GM12878 (cell line): ENCODE measurements around the gene PLEKHH1. TPM values are rescaled to one million over a fixed set of nuclear protein-coding genes. Genes with fewer than 3 reads are reported as not detected.

ENCODE experiments used
- ATAC-seq: fragments of 200-7000 bp; cut with Tn5 transposase; 3 replicates; pipeline ENCODE4 v1.9.1; 2020; ENCODE audit warnings: mild to moderate bottlenecking, moderate library complexity
- BruUV-seq: library from RNA; stranded (reverse); fragments of 400-500 nt; replicated peaks from 2 replicates; lab custom pipeline; 2021; lab: Mats Ljungman, UMichigan
- CTCF ChIA-PET: fragments of 300-600 bp; sonication (Branson Sonifier 250); formaldehyde crosslinking; extraction: SDS; loops from one replicate; lab custom pipeline; 2021; ENCODE audit warnings: inconsistent platforms; lab: Yijun Ruan, JAX
- POLR2A ChIA-PET: fragments of 350-600 bp; formaldehyde crosslinking; extraction: SDS; loops from one replicate; lab custom pipeline; 2021; ENCODE audit warnings: inconsistent platforms; lab: Charles Lee
- RAD21 ChIA-PET: fragments of 300-600 bp; sonication (Branson Sonifier 250); formaldehyde crosslinking; loops from one replicate; lab custom pipeline; 2023; ENCODE audit warnings: antibody characterized with exemption; ENCODE audit not compliant: unreplicated experiment; lab: Charles Lee
- SMC1A ChIA-PET: fragments of 300-600 bp; sonication (Branson Sonifier 250); formaldehyde crosslinking; loops from one replicate; lab custom pipeline; 2023; ENCODE audit not compliant: unreplicated experiment, uncharacterized antibody; lab: Charles Lee
- DNase-seq: peaks from one replicate; pipeline ENCODE4 v3.0.0-alpha.2; 2011; ENCODE audit warnings: low read depth, low spot score
- FAIRE-seq: peaks from 3 replicates; lab custom pipeline; 2011; peaks lifted over from hg19 to GRCh38; lab: Jason Lieb, UNC
- H2AFZ ChIP-seq: 2 replicates; pipeline ENCODE4 v1.6.0; 2011; ENCODE audit warnings: low read depth, low read length, control low read depth; ENCODE audit not compliant: control insufficient read depth
- H3K27ac ChIP-seq: 2 replicates; pipeline ENCODE4 v1.5.1; 2011; ENCODE audit warnings: control low read depth; ENCODE audit not compliant: control insufficient read depth, insufficient read depth
- H3K27me3 ChIP-seq, 2 experiments: replicated peaks in 1 of 2; 2 replicates each; pipeline versions ENCODE4 v1.6.0 to v1.6.1; 2011; ENCODE audit warnings: low read length in 1 of 2; ENCODE audit not compliant: control insufficient read depth in 2 of 2, insufficient read depth in 2 of 2
- H3K36me3 ChIP-seq, 2 experiments: 2 replicates each; pipeline ENCODE4 v1.5.1; 2011; ENCODE audit warnings: low read length in 1 of 2; ENCODE audit not compliant: control insufficient read depth in 2 of 2, insufficient read depth in 2 of 2
- H3K4me1 ChIP-seq: 2 replicates; pipeline ENCODE4 v1.6.1; 2011; ENCODE audit warnings: mild to moderate bottlenecking, low read length, moderate library complexity, mixed read lengths; ENCODE audit not compliant: control insufficient read depth, insufficient read depth
- H3K4me2 ChIP-seq: 2 replicates; pipeline ENCODE4 v1.6.0; 2011; ENCODE audit warnings: control low read depth; ENCODE audit not compliant: control insufficient read depth, insufficient read depth
- H3K4me3 ChIP-seq: fragments of 200-600 bp; sonication (generic); 2 replicates; pipeline ENCODE4 v1.5.1; 2016
- H3K79me2 ChIP-seq: 2 replicates; pipeline ENCODE4 v1.6.0; 2011; ENCODE audit warnings: low read length; ENCODE audit not compliant: control insufficient read depth, insufficient read depth
- H3K9ac ChIP-seq: 2 replicates; pipeline ENCODE4 v1.8.0; 2011; ENCODE audit warnings: low read length, control low read depth, mixed read lengths; ENCODE audit not compliant: control insufficient read depth, insufficient read depth
- H3K9me3 ChIP-seq: replicated peaks from 3 replicates; pipeline ENCODE4 v1.5.1; 2011; ENCODE audit warnings: mild to moderate bottlenecking, low read length; ENCODE audit not compliant: control insufficient read depth, insufficient read depth
- H4K20me1 ChIP-seq: 2 replicates; pipeline ENCODE4 v1.6.0; 2011; ENCODE audit not compliant: control insufficient read depth, insufficient read depth
- CBX3 ChIP-seq: fragments of 200-600 bp; sonication (generic); IDR thresholded peaks from 2 replicates; pipeline ENCODE4 v1.6.1; 2016; ENCODE audit warnings: low read depth, borderline replicate concordance
- CHD1 ChIP-seq: IDR thresholded peaks from 2 replicates; pipeline ENCODE4 v1.6.1; 2012; ENCODE audit warnings: low read depth, low read length, improper control_type of control experiment
- CUX1 ChIP-seq: IDR thresholded peaks from 2 replicates; pipeline ENCODE4 v1.6.1; 2012; ENCODE audit warnings: improper control_type of control experiment, low read depth, low read length; ENCODE audit not compliant: insufficient replicate concordance
- EP300 ChIP-seq, 2 experiments: fragments of 150-350 bp in 1 of 2; IDR thresholded peaks; 2 replicates each; pipeline ENCODE4 v1.6.1; 2011 to 2012; ENCODE audit warnings: low read depth in 2 of 2, low read length in 2 of 2, borderline replicate concordance in 1 of 2, improper control_type of control experiment in 1 of 2, inconsistent platforms in 1 of 2; ENCODE audit not compliant: control insufficient read depth in 1 of 2
- FOS ChIP-seq: IDR thresholded peaks from 3 replicates; pipeline ENCODE4 v1.6.1; 2011; ENCODE audit warnings: borderline replicate concordance; ENCODE audit not compliant: insufficient read length; ENCODE audit errors: extremely low read depth
- FOXK2 ChIP-seq: fragments of 450-650 bp; IDR thresholded peaks from 2 replicates; pipeline ENCODE4 v1.6.1; 2017; ENCODE audit warnings: mild to moderate bottlenecking, moderate library complexity
- KAT2A ChIP-seq: conservative IDR thresholded peaks from 2 replicates; pipeline ENCODE4 v1.6.1; 2011; ENCODE audit warnings: low read depth, low read length; ENCODE audit not compliant: control insufficient read depth
- MLLT1 ChIP-seq: fragments of 450-650 bp; IDR thresholded peaks from 2 replicates; pipeline ENCODE4 v1.6.1; 2016; ENCODE audit warnings: mild to moderate bottlenecking
- RELA ChIP-seq: fragments of 450-650 bp; IDR thresholded peaks from 2 replicates; pipeline ENCODE4 v1.8.0; 2014; ENCODE audit warnings: borderline replicate concordance; ENCODE audit not compliant: partially characterized antibody
- SIX5 ChIP-seq: IDR thresholded peaks from 2 replicates; pipeline ENCODE4 v1.6.1; 2011; ENCODE audit warnings: mild to moderate bottlenecking, low read depth, low read length, moderate library complexity; ENCODE audit not compliant: severe bottlenecking
- STAT3 ChIP-seq: IDR thresholded peaks from 2 replicates; pipeline ENCODE4 v1.6.1; 2011; ENCODE audit warnings: low read depth, low read length, improper control_type of control experiment
- ZNF592 ChIP-seq: fragments of 450-650 bp; IDR thresholded peaks from 2 replicates; pipeline ENCODE4 v1.6.1; 2017; ENCODE audit warnings: mild to moderate bottlenecking, moderate library complexity
- ZSCAN29 ChIP-seq: fragments of 450-650 bp; IDR thresholded peaks from 2 replicates; pipeline ENCODE4 v1.6.1; 2017; ENCODE audit warnings: mild to moderate bottlenecking, moderate library complexity
- WGBS: methylation state at CpG from one replicate; pipeline ENCODE4 v1.1.6; 2016; ENCODE audit warnings: low lambda C conversion rate; ENCODE audit not compliant: insufficient replicate concordance, insufficient coverage; ENCODE audit errors: missing lambda C conversion rate; 5-methylcytosine and 5-hydroxymethylcytosine counted together
- in situ Hi-C: fragments of 300-500 bp; cut with MboI; formaldehyde crosslinking; loops from 9 replicates; pipeline ENCODE4 v1.14.3; 2018; ENCODE audit warnings: mixed read lengths
- intact Hi-C: fragments of 100-400 bp; cut with micrococcal nuclease; formaldehyde crosslinking; loops from one replicate; pipeline ENCODE4 v1.14.2; 2022; ENCODE audit not compliant: unreplicated experiment
- polyA plus RNA-seq, 11 experiments: library from polyadenylated mRNA; depleted of rRNA in 4 of 11; unstranded in 6 of 11; stranded (reverse) in 5 of 11; fragments of >200 nt; fragmentation: Nextera tagmentation in 4 of 11; fragmentation: Illumina TruSeq in 1 of 11; extraction: Ambion mirVana in 4 of 11; extraction: Trizol in 1 of 11; gene quantifications; 1 replicate in 1 of 11; 2 replicates in 10 of 11; pipeline versions ENCODE4 v1.2.1 to v1.2.3, GENCODE V29; 2011 to 2016; ENCODE audit warnings: inconsistent platforms in 2 of 11, missing spikeins in 2 of 11, low read depth in 1 of 11
- total RNA-seq, 4 experiments: library from RNA; depleted of rRNA in 3 of 4; stranded (reverse); fragments of >200 nt in 3 of 4; fragmentation: Illumina TruSeq in 1 of 4; extraction: Trizol in 1 of 4; gene quantifications; 2 replicates each; pipeline versions ENCODE4 v1.2.1 to v1.2.3, GENCODE V29; 2013 to 2021

PLEKHH1 gene
- total and polyA plus RNA-seq, 10 of the 15 experiments (the other 5 are each of a cell fraction or from before 2014, with no cell fraction given): 0.11 to 0.95 (median 0.41) TPM

- H3K4me3 ChIP-seq: no peak overlapping the region
- no peak for ATAC-seq
- no peak overlapping the region for H3K4me2 ChIP-seq
- no peak overlapping the region for H2AFZ ChIP-seq
- H3K9ac ChIP-seq: no peak overlapping the region
- RAD21 ChIA-PET: no interaction called here
- no peaks in the 10 kb centered on the region for H3K4me1 ChIP-seq
- H4K20me1 ChIP-seq: no peaks in the 10 kb centered on the region
- intact Hi-C loops (no loop called here), in situ Hi-C loops (no loop called here)
- no TSS peak for BruUV-seq
- no peaks in the 10 kb centered on the region for H3K36me3 ChIP-seq
- no peak for FAIRE-seq
- no peaks in the 10 kb centered on the region for H3K9me3 ChIP-seq
- POLR2A ChIA-PET: no interaction called here
- DNase-seq: no peak
- CTCF ChIA-PET: interaction anchor here (1.2 to 2.4 kb wide), 2 partner anchors 10 to 18 kb away, joined by 3 to 5 read pairs; no protein-coding TSS in a partner anchor
- WGBS: 3% methylated on average over 3 of the region's 3 CpGs
- no peaks in the 10 kb centered on the region for H3K79me2 ChIP-seq
- peaks cover 0 to 4% of the 10 kb centered on the region in 2 experiments; a peak in 1 of 4 replicates for H3K27me3 ChIP-seq
- no peak overlapping the region for H3K27ac ChIP-seq
- SMC1A ChIA-PET: interaction anchor here (0.7 kb wide), 1 partner anchor 126 kb away, joined by 4 read pairs; no protein-coding TSS in a partner anchor
- TF ChIP-seq KAT2A (no peak), CHD1 (no peak), FOXK2 (no peak), SIX5 (no peak), CBX3 (no peak), EP300 (IDR thresholded peaks at IDR 0.05; ENCODE audit: borderline replicate concordance in 1 of 2, control insufficient read depth in 1 of 2, low read depth in 2 of 2, low read length in 2 of 2) (no peak), FOS (no peak), MLLT1 (no peak), STAT3 (no peak), RELA (no peak), ZSCAN29 (no peak), CUX1 (no peak), ZNF592 (no peak)
These were observed 20.5 kb downstream of the PLEKHH1 start for GRCh38 chr14:67553547-67553946.
